ENCODE data around the gene CES3.

DNA sequence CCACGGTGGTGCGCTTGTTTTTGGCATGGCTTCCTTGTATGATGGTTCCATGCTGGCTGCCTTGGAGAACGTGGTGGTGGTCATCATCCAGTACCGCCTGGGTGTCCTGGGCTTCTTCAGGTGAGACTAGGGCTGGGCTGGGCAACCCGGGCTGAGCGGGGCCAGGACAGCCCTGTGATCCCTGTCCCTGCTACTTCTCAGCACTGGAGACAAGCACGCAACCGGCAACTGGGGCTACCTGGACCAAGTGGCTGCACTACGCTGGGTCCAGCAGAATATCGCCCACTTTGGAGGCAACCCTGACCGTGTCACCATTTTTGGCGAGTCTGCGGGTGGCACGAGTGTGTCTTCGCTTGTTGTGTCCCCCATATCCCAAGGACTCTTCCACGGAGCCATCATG lies 20.8 kb upstream of the CES3 start:
- TF ChIP-seq, protein P1, sequence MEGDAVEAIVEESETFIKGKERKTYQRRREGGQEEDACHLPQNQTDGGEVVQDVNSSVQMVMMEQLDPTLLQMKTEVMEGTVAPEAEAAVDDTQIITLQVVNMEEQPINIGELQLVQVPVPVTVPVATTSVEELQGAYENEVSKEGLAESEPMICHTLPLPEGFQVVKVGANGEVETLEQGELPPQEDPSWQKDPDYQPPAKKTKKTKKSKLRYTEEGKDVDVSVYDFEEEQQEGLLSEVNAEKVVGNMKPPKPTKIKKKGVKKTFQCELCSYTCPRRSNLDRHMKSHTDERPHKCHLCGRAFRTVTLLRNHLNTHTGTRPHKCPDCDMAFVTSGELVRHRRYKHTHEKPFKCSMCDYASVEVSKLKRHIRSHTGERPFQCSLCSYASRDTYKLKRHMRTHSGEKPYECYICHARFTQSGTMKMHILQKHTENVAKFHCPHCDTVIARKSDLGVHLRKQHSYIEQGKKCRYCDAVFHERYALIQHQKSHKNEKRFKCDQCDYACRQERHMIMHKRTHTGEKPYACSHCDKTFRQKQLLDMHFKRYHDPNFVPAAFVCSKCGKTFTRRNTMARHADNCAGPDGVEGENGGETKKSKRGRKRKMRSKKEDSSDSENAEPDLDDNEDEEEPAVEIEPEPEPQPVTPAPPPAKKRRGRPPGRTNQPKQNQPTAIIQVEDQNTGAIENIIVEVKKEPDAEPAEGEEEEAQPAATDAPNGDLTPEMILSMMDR (IDR thresholded peaks at IDR 0.05), result no peak
- TF ChIP-seq ZFX (IDR thresholded peaks at IDR 0.05; ENCODE audit: borderline replicate concordance), result no peak
